Muscle of back (tissue), 11 donors: ENCODE data around the gene SLC6A11. TPM values are rescaled to one million over a fixed set of nuclear protein-coding genes. Genes with fewer than 3 reads are reported as not detected.

Experiments used
- DNase-seq, 3 donors: peaks; one replicate each; pipeline versions ENCODE4 v3.0.0 to v3.0.0-alpha.2; 2013
- polyA plus RNA-seq, 10 donors: library from polyadenylated mRNA; unstranded; fragments of 120-200 nt; gene quantifications; one replicate each; pipeline ENCODE4 v1.2.1, GENCODE V29; 2013; ENCODE audit not compliant: insufficient read length in 10 of 10

The SLC6A11 gene
- polyA plus RNA-seq, 10 donors, result 0.05 to 0.57 (median 0.20) TPM; not detected in 5

GRCh38 chr3:10839167-10839566 lies 23.1 kb downstream of the SLC6A11 start:
- no peak for DNase-seq

- DNase-seq, result no peak
These were observed 25.1 kb downstream of the SLC6A11 start for GRCh38 chr3:10841100-10841499.

- DNase-seq, result no peak
These were observed 27.4 kb downstream of the SLC6A11 start for GRCh38 chr3:10843378-10843777.

- DNase-seq, result peak in 1 of 3 donors; percentile 2
These were observed 29.2 kb downstream of the SLC6A11 start for GRCh38 chr3:10845001-10845761.

GRCh38 chr3:10845839-10846656 lies 30.0 kb downstream of the SLC6A11 start:
- peak in 1 of 3 donors; percentile 15 for DNase-seq

- no peak for DNase-seq
These were observed 30.6 kb downstream of the SLC6A11 start for GRCh38 chr3:10846657-10846975.

GRCh38 chr3:10848261-10848660 lies 32.2 kb downstream of the SLC6A11 start:
- no peak for DNase-seq

- DNase-seq, result no peak
These were observed 36.2 kb downstream of the SLC6A11 start for GRCh38 chr3:10852066-10852808.

- DNase-seq, result no peak
These were observed 39.2 kb downstream of the SLC6A11 start for GRCh38 chr3:10855083-10855870.

GRCh38 chr3:10855871-10856662 lies 40.0 kb downstream of the SLC6A11 start:
- DNase-seq, result no peak

- no peak for DNase-seq
These were observed 41.2 kb downstream of the SLC6A11 start for GRCh38 chr3:10857235-10857634.

- DNase-seq, result no peak
These were observed 42.1 kb downstream of the SLC6A11 start for GRCh38 chr3:10858091-10858490.

- DNase-seq, result peak in 2 of 3 donors; percentile 10 to 36
These were observed 51.4 kb downstream of the SLC6A11 start for GRCh38 chr3:10867384-10867783.

GRCh38 chr3:10869460-10869859 lies 53.4 kb downstream of the SLC6A11 start:
- no peak for DNase-seq

GRCh38 chr3:10870296-10870695 lies 54.3 kb downstream of the SLC6A11 start:
- DNase-seq, result no peak

GRCh38 chr3:10873415-10873814 lies 57.4 kb downstream of the SLC6A11 start:
- no peak for DNase-seq

- no peak for DNase-seq
These were observed 59.9 kb downstream of the SLC6A11 start for GRCh38 chr3:10875914-10876313.

GRCh38 chr3:10876661-10877060 lies 60.6 kb downstream of the SLC6A11 start:
- DNase-seq, result peak in 1 of 3 donors; percentile 2

GRCh38 chr3:10882851-10883250 lies 66.8 kb downstream of the SLC6A11 start:
- DNase-seq, result no peak

GRCh38 chr3:10883478-10884234 lies 67.6 kb downstream of the SLC6A11 start:
- peak in 2 of 3 donors; percentile 0 to 1 for DNase-seq
